Testis (tissue), 3 donors: ENCODE measurements around the gene MXD1. TPM values are rescaled to one million over a fixed set of nuclear protein-coding genes. Genes with fewer than 3 reads are reported as not detected.

Source experiments
- DNase-seq: peaks from one replicate; pipeline ENCODE4 v3.0.0-alpha.2; 2019
- H3K27ac ChIP-seq, 2 donors: fragments of 200-600 bp; sonication (generic); one replicate each; pipeline ENCODE4 v1.5.1; 2019
- H3K27me3 ChIP-seq: fragments of 200-600 bp; sonication (generic); one replicate; pipeline ENCODE4 v1.5.1; 2019
- H3K36me3 ChIP-seq: fragments of 200-600 bp; sonication (generic); one replicate; pipeline ENCODE4 v1.5.1; 2017; ENCODE audit warnings: low read depth; ENCODE audit errors: missing control alignments
- H3K4me1 ChIP-seq: fragments of 200-600 bp; sonication (generic); one replicate; pipeline ENCODE4 v1.5.1; 2019
- H3K4me3 ChIP-seq, 2 donors: fragments of 200-600 bp; sonication (generic); one replicate each; pipeline ENCODE4 v1.5.1; 2017 to 2019
- H3K9me3 ChIP-seq: fragments of 200-600 bp; sonication (generic); one replicate; pipeline ENCODE4 v1.5.1; 2017
- CTCF ChIP-seq, 3 experiments: fragments of 450-650 bp in 2 of 3; fragments of 200-600 bp in 1 of 3; sonication (generic) in 1 of 3; IDR thresholded peaks; one replicate each; pipeline ENCODE4 v1.5.1; 2016 to 2019; ENCODE audit warnings: antibody characterized with exemption in 3 of 3, mild to moderate bottlenecking in 2 of 3, moderate library complexity in 1 of 3
- POLR2A ChIP-seq: fragments of 450-650 bp; IDR thresholded peaks from one replicate; pipeline ENCODE4 v1.6.1; 2017; ENCODE audit warnings: antibody characterized with exemption, mild to moderate bottlenecking, moderate library complexity
- WGBS, 2 donors: methylation state at CpG; one replicate each; pipeline ENCODE4 v1.1.5; 2018; 5-methylcytosine and 5-hydroxymethylcytosine counted together
- intact Hi-C: fragments of 100-400 bp; cut with DNase I; formaldehyde crosslinking; loops from one replicate; pipeline ENCODE4 v1.15.1; 2023; ENCODE audit warnings: low total_unique reads
- polyA plus RNA-seq: library from polyadenylated mRNA; stranded (reverse); fragments of 350-450 nt; fragmentation: Illumina TruSeq; extraction: RNeasy Lipid Tissue Mini Kit (QIAGEN cat#74804); gene quantifications from one replicate; pipeline ENCODE4 v1.2.3, GENCODE V29; 2014; ENCODE audit warnings: low read depth, low replicate concordance; ENCODE audit not compliant: insufficient read depth
- total RNA-seq, 2 donors: library from RNA; depleted of rRNA; stranded (reverse); fragments of >200 nt; gene quantifications; one replicate each; pipeline ENCODE4 v1.2.3, GENCODE V29; 2016

MXD1 gene
- total and polyA plus RNA-seq, 3 donors from 2014 or later: 8.4 to 16.8 (median 11.0) TPM

GRCh38 chr2:69969991-69970390, 55.1 kb downstream of the MXD1 start:
- H3K4me1 ChIP-seq: no peaks in the 10 kb centered on the region
- 72 to 74% methylated on average over 4 of the region's 4 CpGs for WGBS, 2 donors
- H3K36me3 ChIP-seq: no peaks in the 10 kb centered on the region
- intact Hi-C loops: no loop called here
- no peak overlapping the region for H3K27ac ChIP-seq
- no peaks in the 10 kb centered on the region for H3K9me3 ChIP-seq
- DNase-seq: no peak
- no peak overlapping the region for H3K4me3 ChIP-seq
- no peak for TF ChIP-seq CTCF (IDR thresholded peaks at IDR 0.05)
- TF ChIP-seq POLR2A: no peak
- no peaks in the 10 kb centered on the region for H3K27me3 ChIP-seq

GRCh38 chr2:69972822-69973221, 57.9 kb downstream of the MXD1 start:
- H3K27ac ChIP-seq: no peak overlapping the region
- no peaks in the 10 kb centered on the region for H3K9me3 ChIP-seq
- no peaks in the 10 kb centered on the region for H3K36me3 ChIP-seq
- H3K27me3 ChIP-seq: no peaks in the 10 kb centered on the region
- 95 to 100% methylated on average over 1 of the region's 1 CpG for WGBS, 2 donors
- intact Hi-C loops: no loop called here
- H3K4me1 ChIP-seq: no peaks in the 10 kb centered on the region
- TF ChIP-seq CTCF (IDR thresholded peaks at IDR 0.05) (no peak), POLR2A (no peak)
- no peak overlapping the region for H3K4me3 ChIP-seq
- no peak for DNase-seq

DNA sequence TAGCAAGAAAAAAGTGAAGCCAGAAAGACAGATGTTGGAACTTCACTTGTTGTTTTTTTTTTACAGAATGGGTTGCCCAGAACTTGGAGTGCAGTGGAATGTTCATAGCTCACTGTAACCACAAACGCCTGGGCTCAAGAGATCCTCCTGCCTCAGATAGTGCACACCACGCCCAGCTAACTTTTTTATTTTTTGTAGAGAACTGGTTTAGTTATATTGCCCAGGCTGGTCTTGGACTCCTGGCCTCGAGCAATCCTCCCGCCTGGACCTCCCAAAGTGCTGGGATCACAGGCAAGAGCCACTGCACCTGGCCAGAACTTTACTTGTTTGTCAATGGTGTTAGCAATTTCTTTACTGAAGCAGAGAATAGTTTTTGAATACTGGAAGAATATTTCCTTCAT, 58.4 kb downstream of the MXD1 start:
- H3K27me3 ChIP-seq: no peaks in the 10 kb centered on the region
- intact Hi-C loops: no loop called here
- no peak for TF ChIP-seq POLR2A
- TF ChIP-seq CTCF (IDR thresholded peaks at IDR 0.05): no peak
- no peak for DNase-seq
- H3K4me1 ChIP-seq: no peaks in the 10 kb centered on the region
- no peak overlapping the region for H3K4me3 ChIP-seq
- no peaks in the 10 kb centered on the region for H3K9me3 ChIP-seq
- WGBS, 2 donors: 70 to 79% methylated on average over 4 of the region's 4 CpGs
- no peaks in the 10 kb centered on the region for H3K36me3 ChIP-seq
- no peak overlapping the region for H3K27ac ChIP-seq

DNA sequence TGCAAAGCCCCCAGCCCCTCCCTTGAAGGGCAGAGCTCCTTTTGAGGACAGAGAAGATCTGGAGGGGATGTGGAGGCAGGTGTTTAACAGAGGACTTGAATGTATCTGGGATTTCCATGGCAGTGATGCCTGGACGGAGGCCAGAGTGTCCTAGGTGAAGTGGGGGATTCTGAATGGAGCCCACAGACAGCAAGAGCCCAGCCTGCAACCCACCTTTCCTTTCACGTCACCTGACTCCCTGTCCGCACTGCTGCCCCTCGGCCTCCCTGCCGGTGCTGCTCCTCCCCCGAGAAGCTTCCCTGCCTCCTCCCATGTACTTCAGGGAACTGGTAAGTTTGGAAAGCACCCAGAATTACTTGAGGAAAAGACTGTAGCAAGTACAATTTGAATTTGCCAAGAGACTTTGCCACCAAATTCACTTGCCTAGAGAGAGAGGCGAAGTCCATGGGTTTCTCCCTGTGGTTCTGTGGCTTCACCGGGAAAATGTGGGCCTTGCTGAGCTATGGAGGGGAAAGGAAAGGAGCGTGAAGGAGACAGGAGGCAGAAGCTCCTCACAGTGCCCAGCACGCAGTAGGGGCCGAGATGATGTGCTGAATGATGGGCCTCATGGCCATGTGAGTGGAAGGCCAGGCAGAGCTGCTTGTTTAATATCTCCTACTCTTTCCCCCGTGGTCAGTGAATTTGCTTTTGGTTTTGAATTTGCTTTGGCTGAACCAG, 60.4 kb downstream of the MXD1 start:
- H3K4me1 ChIP-seq: no peaks in the 10 kb centered on the region
- intact Hi-C loops: no loop called here
- no peak overlapping the region for H3K4me3 ChIP-seq
- 81 to 89% methylated on average over 12 of the region's 12 CpGs for WGBS, 2 donors
- no peak for DNase-seq
- no peak overlapping the region for H3K27ac ChIP-seq
- no peaks in the 10 kb centered on the region for H3K9me3 ChIP-seq
- TF ChIP-seq POLR2A: no peak
- no peak for TF ChIP-seq CTCF (IDR thresholded peaks at IDR 0.05)
- H3K36me3 ChIP-seq: no peaks in the 10 kb centered on the region
- H3K27me3 ChIP-seq: no peaks in the 10 kb centered on the region

DNA sequence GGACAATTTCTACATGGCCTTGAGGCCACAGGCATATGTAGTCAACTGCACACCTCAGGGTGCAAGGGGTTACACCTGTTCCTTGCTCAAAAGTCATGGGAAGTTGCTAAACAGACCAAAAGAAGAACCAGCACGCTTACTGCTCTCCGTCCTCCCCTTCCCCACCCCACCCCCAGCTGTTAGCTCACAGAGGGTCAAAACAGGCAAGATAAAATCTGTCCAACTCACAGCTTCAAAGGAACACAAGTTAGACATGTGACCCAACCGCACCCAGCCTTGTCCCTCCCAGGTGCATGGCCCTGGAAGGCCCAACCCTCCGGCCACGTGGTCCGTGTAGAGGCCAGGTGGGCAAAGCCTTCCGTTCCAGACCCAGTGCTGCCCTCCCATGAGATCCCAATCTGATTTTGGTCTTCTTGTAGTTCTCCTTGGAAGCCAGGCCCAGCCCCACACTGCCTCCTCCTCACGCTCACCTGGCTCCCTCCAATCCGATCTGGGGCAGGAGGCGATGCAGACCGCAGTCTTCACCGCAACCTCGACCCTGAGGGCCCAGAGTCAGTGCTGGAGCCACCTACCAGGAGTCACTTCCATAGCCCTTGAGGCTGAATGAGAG, 61.0 kb downstream of the MXD1 start:
- H3K36me3 ChIP-seq: no peaks in the 10 kb centered on the region
- intact Hi-C loops: no loop called here
- WGBS, 2 donors: 89 to 90% methylated on average over 13 of the region's 13 CpGs
- no peaks in the 10 kb centered on the region for H3K9me3 ChIP-seq
- no peaks in the 10 kb centered on the region for H3K27me3 ChIP-seq
- no peak overlapping the region for H3K4me3 ChIP-seq
- TF ChIP-seq POLR2A (no peak), CTCF (IDR thresholded peaks at IDR 0.05) (no peak)
- no peak overlapping the region for H3K27ac ChIP-seq
- no peaks in the 10 kb centered on the region for H3K4me1 ChIP-seq
- DNase-seq: no peak
